ENCODE measurements around the gene TMEM250.

TMEM250 gene

DNA sequence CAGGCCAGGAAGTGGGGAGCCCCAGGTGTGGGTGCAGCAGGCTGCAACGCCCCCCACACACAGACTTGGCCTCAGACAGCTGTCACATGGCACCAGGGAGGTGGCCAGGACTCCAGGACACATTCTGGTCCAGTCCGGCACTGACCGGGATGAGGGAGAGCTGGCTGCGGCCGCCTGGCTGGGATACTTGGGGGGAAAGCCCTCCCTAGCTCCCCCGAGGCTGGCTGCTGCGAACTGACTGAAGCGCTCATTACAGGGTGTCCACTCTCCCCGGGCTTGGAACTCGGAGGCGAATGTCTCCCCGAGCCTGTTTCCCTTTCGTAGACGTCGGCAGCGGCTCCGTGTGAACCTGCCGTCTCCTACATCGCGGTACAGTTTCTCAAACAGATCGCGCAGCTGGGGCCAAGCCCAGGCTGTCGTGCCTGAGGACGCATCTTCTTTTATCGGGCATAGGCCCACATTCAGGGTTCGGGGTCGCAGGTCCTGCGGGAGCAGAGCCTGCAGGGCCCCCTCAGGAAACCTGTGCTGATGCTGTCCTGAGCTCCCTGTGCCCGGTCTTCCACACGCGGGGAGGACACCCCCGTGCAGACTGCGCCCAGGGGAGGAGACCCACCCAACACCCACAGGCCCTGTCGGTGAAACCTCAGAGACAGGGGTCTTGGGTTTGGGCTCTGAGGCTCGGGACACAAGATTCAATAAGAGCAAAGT is 43.4 kb downstream of the TMEM250 start:
- no peaks in the 10 kb centered on the region; the same call in 1 of the 2 replicates for H3K36me3 ChIP-seq
- TF ChIP-seq, protein P1, sequence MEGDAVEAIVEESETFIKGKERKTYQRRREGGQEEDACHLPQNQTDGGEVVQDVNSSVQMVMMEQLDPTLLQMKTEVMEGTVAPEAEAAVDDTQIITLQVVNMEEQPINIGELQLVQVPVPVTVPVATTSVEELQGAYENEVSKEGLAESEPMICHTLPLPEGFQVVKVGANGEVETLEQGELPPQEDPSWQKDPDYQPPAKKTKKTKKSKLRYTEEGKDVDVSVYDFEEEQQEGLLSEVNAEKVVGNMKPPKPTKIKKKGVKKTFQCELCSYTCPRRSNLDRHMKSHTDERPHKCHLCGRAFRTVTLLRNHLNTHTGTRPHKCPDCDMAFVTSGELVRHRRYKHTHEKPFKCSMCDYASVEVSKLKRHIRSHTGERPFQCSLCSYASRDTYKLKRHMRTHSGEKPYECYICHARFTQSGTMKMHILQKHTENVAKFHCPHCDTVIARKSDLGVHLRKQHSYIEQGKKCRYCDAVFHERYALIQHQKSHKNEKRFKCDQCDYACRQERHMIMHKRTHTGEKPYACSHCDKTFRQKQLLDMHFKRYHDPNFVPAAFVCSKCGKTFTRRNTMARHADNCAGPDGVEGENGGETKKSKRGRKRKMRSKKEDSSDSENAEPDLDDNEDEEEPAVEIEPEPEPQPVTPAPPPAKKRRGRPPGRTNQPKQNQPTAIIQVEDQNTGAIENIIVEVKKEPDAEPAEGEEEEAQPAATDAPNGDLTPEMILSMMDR (IDR thresholded peaks at IDR 0.05; ENCODE audit: low read depth, low read length): no peak
- DNase-seq: no peak
- no peaks in the 10 kb centered on the region for H3K27me3 ChIP-seq (ENCODE audit: insufficient read depth, low read depth, severe bottlenecking)
- H3K27ac ChIP-seq: no peak overlapping the region
- no peaks in the 10 kb centered on the region for H3K9me3 ChIP-seq (ENCODE audit: severe bottlenecking)
- no peak overlapping the region for H3K4me3 ChIP-seq (ENCODE audit: low read depth, low read length)

DNA sequence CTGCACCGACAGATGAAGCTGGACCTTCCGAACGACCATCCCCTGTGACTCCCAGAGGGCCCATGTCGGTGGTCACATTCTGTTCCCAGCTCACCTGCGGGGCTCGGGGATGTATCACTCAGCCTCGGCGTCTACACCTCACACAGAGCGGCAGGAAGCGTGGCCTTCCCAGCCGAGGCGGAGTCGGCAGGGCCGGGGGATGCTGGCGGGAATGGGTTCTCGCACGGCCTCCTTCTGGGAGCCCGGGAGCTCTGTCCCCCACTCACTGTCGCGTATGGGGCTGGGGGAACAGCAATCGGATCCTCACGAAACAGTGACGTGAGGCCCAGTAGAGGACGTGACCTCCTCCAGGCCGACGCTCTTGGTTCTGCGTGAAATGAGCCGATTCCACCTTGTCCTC is 44.0 kb downstream of the TMEM250 start:
- no peaks in the 10 kb centered on the region; the same call in 1 of the 2 replicates for H3K36me3 ChIP-seq
- TF ChIP-seq, protein P1 (IDR thresholded peaks at IDR 0.05; ENCODE audit: low read depth, low read length): no peak
- H3K27ac ChIP-seq: no peak overlapping the region
- H3K27me3 ChIP-seq (ENCODE audit: insufficient read depth, low read depth, severe bottlenecking): no peaks in the 10 kb centered on the region
- no peak overlapping the region for H3K4me3 ChIP-seq (ENCODE audit: low read depth, low read length)
- no peak for DNase-seq
- H3K9me3 ChIP-seq (ENCODE audit: severe bottlenecking): no peaks in the 10 kb centered on the region
